Hepatic stellate cell (primary cell): ENCODE results near the gene BIRC5.

Experiments
- DNase-seq: peaks from one replicate; pipeline ENCODE4 v3.0.0; 2011; ENCODE audit warnings: low spot score

The BIRC5 gene

GRCh38 chr17:78256707-78257591 lies 42.9 kb downstream of the BIRC5 start:
- DNase-seq, result no peak

DNA sequence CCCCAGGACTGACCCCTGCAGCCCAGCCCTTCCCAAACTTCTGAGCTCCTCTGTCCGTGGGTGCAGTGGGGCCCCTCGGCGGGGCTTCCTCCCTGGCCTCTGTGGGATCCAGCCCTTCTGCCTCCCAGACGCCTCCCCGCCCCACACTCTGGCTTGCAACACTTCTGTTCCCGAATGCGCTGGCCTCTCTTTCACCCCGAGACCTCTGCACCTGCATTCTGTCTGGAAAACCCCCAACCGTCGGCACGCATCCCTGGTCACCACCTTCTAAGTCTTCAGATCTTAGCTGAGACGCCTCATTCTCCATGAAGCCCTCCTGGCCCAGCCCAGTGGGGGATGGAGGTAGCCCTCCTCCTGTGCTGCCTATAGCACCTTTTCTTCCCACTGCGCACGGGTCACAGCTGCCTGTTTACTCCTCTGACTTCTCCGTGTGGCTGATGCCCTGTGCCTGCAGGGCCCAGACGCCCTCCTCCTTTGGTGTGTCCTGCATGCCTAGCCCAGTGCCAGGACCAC lies 43.8 kb downstream of the BIRC5 start:
- DNase-seq, result no peak

GRCh38 chr17:78258323-78259191 lies 44.5 kb downstream of the BIRC5 start:
- DNase-seq, result no peak

DNA sequence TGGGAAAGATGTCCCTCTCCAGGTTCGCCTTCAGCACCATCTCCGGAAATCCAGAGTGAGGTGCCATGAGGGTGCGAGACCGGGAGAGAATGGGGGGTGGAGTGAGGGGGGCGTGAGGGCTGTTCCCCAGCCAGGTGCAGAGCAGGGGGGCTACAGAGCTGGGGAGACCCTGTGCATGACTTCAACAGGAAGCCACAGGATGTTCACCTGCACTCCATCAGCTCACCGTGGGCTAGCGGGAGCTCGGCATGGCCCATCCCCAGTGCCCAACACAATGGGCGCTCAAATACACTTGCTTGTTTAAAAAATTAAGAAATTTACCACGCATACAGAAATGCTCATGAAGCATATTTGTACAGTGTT lies 45.1 kb downstream of the BIRC5 start:
- DNase-seq, result no peak

- no peak for DNase-seq
Measured at GRCh38 chr17:78263063-78263735, 49.1 kb downstream of the BIRC5 start.

DNA sequence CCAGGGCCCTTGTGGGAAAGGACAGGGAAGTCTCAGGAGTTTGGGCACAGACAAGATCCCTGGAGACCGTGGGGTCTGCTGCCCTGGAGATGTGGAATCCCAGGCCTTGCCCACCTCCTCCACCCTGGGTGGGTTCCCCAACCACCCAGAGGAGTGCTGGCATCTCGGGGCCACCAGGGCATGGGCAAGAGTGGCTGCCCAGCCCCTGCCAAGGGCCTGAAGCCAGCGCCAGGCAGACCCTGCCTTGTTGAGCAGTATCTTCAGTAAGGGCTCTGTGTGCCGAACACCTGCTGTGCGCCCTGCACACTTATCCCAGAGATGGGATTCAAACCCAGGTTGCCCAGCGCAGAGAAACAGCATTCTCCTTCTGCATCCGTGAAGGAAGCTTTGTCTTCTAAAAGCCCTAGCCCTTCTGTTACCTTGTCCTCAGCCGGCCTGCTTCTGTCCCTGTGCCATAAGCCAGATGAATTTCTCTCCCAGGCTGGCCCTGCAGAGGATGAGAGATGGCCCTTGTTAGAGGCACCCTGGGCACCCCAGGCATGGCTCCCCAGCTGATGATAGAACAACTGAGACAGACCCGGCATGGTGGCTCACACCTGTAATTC lies 49.8 kb downstream of the BIRC5 start:
- no peak for DNase-seq

DNA sequence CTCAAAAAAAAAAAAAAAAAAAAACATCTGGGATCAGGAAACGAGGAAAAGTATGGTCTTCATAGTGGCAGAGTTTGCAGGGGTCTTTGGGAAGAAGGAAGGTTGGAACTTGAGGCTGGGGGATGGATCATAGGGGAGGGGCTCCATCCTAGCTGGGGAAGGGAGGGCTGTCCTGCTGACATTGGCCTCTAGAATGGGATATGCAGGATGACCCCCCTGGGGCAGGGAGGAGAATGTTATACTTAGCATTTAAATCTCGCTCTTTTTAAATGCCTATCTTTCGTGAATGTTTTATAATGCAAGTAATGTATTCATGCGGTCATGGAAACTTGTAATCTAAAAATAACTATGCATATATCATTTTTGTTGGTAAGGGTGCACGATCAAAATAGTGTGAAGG lies 50.5 kb downstream of the BIRC5 start:
- DNase-seq, result no peak

- DNase-seq, result no peak
Measured at GRCh38 chr17:78265121-78265520, 51.1 kb downstream of the BIRC5 start.

- no peak for DNase-seq
Measured at GRCh38 chr17:78266231-78266631, 52.2 kb downstream of the BIRC5 start.

GRCh38 chr17:78266771-78267170 lies 52.7 kb downstream of the BIRC5 start:
- DNase-seq, result no peak

GRCh38 chr17:78267253-78268073 lies 53.4 kb downstream of the BIRC5 start:
- no peak for DNase-seq

GRCh38 chr17:78268191-78268874 lies 54.3 kb downstream of the BIRC5 start:
- DNase-seq, result no peak

DNA sequence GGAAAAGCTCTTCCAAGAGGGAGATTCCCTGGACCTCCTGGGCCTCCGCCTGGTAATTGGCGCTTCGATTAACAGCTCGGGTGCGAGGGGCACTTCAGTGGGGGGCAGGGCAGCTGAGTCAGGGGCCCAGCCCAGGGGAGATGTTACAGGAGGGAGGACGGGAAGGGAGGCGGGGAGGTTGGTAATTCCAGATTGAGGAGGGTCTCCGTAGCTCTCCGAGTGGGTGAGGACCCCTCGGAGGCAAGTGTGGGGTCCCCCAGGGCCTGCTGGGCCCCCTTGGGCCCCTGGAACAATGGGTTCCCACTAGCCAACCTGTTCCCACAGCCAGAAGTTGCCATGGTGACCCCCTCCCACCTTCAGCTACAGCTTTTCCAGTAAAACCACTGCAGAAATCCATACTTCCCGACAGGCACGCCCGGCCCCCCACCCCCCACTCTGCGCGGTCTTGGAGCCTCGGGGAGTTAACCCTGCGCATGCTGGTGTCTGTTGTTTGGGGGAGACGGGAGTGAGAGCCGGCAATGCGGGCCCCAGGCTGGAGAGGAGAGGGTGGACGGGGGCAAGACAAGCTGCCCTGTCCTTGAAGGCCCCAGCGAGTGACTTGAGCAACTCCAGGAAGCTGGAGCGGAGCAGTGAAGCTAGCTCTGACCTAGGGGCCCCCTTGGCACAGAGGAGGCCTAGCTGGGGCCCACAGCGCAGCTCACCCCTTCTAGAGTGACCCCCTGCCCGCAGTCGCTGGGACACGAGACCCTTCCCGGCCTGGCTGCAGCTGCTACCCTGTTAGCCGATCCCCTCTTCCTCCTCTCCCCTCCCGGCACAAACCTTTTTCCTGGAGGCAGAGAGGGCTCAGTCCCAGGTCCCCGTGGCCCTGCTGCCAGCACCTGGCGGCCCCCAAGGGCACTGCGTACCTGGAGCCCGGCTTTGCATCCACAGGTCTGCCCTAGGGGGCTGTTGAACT lies 55.2 kb downstream of the BIRC5 start:
- no peak for DNase-seq

DNA sequence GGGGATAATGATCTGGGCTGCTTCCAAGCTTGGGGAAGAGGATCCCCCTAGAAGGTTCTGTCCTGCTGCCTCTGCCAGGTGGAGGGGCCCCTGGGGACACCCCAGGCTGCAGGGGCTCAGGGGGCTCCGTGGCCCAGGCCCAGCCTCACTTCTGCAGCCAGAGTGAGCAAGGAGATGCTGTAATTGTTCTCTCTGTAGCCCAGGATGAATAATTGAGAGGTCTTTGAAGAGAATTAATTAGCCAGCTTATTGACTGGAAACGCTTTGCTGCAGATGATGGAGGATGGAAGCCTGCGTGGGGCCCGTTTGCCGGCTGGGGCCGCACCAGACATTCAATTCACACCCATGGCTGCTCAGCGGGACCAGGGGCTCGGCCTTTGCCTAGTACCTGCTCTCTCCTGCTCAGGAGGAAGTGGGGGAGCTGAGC lies 55.9 kb downstream of the BIRC5 start:
- no peak for DNase-seq

DNA sequence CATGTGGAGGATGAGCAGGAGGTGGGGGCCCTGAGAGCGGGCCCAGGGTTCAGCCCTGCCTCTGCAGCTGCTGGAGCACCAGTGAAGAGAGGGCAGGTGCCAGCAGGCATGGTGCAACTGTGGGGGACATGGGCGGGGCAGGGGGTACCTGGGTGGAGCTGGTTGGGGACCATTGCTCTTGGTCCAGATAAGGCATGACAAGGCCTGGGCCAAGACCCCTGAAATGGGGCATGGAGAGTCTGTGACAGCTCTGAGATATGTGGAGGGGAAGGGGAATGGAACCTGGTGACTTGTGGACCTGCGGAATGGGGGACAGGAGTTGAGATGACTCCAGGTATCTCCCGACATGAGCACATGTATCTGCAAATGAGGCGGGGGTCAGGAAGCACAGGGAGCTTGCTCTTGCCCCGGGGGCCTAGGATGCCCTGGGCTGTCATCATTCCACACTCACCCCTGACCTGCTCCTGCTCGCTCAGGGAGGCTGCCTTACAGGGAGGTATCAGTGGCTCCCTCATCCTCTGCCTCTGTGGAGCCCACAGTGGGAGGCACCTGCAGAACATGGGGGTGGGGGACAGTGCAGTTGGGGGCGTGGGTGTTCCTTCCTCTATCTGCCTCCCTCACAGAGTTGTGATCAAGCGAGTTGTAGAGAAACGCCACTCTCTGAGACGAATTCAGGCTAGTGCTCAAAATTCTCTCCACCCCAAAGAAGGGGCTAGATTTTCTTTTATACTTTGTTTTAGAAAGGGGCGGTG lies 57.5 kb downstream of the BIRC5 start:
- DNase-seq, result no peak

- DNase-seq, result no peak
Measured at GRCh38 chr17:78272181-78272913, 58.3 kb downstream of the BIRC5 start.

DNA sequence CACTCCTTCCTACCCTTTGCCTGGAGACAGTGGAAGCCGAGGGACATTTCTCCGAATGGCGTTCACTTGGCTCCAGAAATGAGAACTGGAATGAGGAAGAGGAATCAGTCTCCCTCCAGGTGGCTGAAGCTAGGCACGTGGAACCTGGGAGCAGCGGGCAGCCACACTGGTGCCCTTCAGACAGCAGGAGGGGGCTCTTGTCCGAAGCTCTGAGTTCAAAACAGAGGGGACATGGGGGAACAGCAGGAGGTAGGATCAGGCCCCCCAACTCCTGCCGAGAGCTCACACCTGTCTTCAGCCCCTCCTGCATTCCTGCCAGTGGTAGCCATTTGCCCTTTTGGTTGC lies 58.8 kb downstream of the BIRC5 start:
- DNase-seq, result no peak

DNA sequence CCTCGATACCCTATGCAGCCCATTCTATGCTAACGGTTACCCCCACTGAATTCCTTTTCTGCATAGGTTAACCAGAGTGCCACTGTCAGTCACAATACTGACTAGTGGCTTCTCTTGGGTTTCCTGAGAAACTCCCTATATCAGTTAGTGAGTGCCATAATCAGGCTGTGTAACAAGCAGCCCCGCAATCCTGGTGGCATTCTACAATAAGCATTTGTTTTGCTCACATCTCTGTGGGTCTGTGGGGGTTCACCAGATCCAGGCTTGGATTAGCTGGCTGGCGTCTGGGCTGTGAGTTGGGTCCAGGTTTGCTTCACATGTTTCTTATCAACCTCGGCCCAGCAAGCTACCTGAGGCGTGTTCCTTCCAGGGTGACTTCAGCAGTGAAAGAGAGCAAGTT lies 59.8 kb downstream of the BIRC5 start:
- no peak for DNase-seq
